HG02938 (cell line): ENCODE data around the gene KDELR1.

Source experiments
- ATAC-seq: cut with Tn5 transposase; IDR thresholded peaks from one replicate; pipeline ENCODE4 v1.9.1; 2021; ENCODE audit warnings: mild to moderate bottlenecking, moderate library complexity; ENCODE audit not compliant: unreplicated experiment

The KDELR1 gene

GRCh38 chr19:48391100-48392005 is at the start of gene KDELR1:
Gene KDELR1 (minus strand): TSS chr19:48391551. CDS start chr19:48391358, 193 bp downstream.
- ATAC-seq = no peak

GRCh38 chr19:48436586-48436985 is 45.2 kb upstream of the KDELR1 start:
- no peak for ATAC-seq

DNA sequence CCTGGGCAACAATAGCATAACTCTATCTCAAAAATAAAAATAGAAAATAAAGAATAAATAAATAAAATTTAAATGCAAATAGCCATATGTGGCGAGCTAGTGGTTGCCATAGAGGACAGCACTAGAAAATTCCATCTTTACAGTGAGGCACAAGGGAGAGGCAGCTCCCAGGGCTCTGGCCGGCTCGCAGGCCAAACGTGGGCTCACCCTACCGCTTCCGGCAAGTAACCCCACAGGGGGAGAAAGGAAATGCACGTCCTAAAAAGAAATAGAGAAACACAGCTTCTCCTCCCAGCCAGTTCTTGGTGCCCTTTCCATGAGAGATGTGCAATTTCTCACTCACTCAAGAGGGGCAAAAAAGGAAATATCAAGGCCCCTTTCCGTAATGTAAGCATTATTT is 42.0 kb upstream of the KDELR1 start:
- ATAC-seq = no peak

DNA sequence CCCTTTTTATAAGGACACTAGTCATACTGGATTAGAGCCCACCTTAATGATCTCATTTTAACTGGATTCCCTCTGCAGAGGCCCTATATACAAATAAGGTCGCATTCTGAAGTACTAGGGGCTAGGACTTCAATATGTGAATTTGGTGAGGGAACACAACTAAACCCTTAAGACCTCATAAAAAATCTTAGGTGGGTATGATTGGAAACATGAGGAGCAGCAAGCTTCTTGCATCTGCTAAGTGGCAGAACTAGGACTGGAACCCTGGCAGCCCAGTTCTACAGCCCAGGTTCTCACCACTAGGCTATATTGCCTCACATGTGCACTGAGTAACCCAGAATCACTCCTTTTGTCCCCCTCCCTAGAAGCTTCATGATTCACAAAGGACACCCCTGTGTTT is 37.3 kb upstream of the KDELR1 start:
- ATAC-seq = no peak

DNA sequence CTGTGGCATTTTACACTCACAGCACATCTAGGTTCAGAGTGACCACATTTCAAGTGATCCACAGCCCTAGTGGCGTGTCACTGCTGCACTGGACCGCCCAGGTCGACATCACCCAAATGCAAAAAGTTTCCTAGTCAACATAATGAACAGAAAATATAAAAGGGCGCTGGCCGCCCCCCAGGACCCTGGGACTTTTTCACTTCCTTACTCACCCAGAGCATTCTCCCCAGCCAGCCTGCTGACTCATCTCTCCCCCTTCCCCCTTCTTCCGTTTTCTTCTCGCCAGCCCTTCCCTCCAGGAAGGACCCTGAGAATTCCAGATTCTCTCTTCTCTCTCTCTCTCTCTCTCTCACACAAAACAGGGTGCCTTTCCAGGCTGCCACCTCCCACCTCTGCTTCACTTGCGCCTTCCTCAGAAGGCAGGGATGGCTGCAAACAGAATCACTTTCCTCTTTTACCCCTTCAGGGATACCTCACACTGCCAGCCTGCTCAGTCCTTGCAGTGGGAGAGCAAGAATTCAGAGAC is 33.4 kb upstream of the KDELR1 start:
- no peak for ATAC-seq

DNA sequence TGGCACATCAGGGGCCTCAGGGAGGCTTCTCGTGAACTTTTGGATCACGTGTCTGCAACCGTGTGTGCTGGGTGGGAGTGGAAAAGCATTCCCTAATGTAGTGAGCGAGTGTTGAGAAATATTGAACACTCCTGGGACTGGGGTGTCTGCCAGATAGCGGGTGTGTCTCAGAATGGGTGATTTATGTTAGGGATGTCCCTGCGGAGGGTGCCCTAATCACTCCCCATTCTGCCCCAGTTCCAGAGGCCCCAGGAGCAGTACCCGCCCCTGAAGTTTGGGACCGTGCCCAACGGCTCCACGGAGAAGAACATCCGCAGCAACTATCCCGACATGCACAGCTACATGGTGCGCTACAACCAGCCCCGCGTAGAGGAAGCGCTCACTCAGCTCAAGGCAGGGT is 30.2 kb upstream of the KDELR1 start:
- no peak for ATAC-seq

DNA sequence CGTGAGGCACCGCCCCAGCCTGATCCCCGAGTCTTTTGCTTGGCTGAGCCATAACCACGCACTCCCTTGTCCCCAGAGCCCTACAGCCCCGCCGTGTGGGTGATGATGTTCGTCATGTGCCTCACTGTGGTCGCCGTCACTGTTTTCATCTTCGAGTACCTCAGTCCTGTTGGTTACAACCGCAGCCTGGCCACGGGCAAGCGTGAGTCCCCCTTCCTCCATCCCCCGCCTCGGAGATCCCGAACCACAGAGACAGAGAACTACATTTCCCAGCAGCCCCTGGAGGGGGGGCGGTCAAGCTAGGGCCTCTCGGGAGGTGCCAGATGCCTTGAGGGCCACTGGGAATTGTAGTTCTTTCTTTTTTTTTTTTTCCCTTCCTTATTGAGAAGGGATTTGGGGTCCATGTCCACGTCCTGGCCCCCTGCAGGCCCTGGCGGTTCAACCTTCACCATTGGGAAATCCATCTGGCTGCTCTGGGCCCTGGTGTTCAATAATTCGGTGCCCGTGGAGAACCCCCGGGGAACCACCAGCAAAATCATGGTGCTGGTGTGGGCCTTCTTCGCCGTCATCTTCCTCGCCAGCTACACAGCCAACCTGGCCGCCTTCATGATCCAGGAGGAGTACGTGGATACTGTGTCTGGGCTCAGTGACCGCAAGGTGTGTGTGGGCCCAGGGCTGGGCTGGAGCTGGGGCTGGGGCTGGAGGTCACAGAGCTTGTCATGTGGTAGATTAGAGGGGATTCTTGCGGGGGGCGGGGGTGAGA is 28.0 kb upstream of the KDELR1 start:
- no peak for ATAC-seq

DNA sequence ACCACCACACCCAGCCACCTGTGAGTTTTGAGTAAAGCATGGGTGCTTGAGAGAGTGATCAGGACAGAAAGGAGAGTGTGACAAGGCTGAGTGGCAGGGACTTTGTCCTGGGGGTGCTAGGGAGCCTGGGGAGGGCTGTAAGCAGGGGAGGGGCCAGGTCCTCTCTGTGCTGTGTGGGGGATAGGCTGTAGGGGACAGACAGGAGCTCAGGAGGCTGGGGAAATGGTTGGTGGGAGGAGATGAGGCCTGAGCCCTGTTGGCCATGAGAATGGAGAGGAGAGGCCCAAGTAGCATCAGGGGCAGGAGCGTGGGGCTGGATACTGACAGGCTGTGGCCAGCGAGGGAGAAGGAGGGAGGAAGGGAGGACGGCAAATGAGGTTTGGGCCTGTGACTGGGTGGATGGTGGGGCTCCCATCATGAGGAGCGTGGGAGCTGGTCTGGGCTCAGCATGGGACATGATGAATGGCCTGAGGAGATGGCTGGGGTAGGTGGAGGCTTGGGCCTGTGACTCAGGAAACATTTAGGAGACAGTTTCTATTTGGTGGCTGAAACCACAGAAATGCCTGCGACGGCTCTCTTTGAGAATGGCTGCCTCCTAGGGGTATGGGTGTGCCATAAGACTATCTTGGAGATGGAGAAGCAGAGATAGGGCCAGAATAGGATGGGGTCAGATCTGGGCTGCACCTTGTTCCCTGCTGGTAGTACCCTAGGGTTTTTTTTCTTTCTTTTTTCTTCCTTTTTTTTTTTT is 27.1 kb upstream of the KDELR1 start:
- ATAC-seq = no peak

DNA sequence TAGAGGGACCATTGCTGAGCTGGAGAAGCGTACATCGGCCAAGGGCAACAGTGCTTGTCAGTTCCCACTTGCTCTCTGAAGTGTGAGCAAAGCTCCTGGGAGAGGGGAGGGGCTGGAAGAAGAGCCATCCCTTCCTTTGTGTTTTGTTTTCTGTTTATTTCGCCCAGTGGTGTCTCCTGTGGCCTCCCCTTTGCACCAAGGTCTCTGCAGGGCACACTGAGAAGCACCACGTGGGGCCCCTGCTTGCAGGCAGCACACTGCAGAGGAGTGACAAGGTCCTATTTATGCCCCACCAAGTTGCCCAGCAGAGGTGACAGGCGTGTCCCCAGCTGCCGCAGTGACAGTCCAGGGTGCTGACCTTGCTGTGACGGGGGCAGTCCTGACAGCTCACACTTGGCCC is 26.1 kb upstream of the KDELR1 start:
- no peak for ATAC-seq

- ATAC-seq = no peak
Measured at GRCh38 chr19:48415806-48416221, 24.5 kb upstream of the KDELR1 start.

DNA sequence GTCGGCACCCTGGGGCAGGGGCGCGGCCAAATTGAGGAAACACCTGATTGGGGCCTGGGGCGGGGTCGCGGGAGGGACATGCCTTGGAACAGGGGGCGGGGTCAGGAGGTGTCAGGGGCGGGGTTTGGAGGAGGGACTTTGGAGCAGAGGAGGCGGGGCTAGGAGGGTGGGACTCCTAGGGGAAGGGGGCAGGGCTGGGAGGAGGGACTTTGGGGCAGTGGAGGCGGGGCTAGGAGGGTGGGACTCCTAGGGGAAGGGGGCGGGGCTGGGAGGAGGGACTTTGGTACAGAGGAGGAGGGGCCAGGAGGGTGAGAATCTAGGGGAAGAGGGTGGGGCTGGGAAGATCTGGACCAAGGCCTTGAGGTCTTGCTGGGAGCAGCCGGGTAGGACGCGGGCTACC is 24.0 kb upstream of the KDELR1 start:
- no peak for ATAC-seq

DNA sequence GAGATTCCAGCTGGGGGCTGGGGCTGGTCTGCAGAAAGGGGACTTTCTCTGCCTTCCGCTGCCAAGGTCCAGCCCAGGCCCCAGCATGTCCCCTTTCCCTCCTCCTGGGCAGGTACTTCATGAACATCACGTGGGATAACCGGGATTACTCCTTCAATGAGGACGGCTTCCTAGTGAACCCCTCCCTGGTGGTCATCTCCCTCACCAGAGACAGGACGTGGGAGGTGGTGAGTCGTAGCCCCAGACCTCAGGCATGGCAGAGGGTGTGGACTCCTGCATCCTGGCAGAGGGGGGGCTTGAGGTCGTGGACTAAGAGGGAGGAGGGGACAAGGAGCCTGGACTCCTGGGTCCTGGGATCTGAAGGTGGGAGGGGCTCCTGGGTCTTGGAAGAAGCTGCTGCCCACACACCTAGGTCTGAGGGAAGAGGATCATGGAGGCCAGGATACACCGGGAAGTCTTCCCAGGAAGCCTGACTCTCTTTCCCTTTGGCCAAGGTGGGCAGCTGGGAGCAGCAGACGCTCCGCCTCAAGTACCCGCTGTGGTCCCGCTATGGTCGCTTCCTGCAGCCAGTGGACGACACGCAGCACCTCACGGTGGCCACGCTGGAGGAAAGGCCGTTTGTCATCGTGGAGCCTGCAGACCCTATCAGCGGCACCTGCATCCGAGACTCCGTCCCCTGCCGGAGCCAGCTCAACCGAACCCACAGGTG is 22.7 kb upstream of the KDELR1 start:
- ATAC-seq = no peak

- no peak for ATAC-seq
Measured at GRCh38 chr19:48405850-48406249, 14.5 kb upstream of the KDELR1 start.

- no peak for ATAC-seq
Measured at GRCh38 chr19:48405010-48405659, 13.8 kb upstream of the KDELR1 start.

GRCh38 chr19:48403606-48404005 is 12.3 kb upstream of the KDELR1 start:
- no peak for ATAC-seq

GRCh38 chr19:48401287-48401686 is 9.9 kb upstream of the KDELR1 start:
- no peak for ATAC-seq

DNA sequence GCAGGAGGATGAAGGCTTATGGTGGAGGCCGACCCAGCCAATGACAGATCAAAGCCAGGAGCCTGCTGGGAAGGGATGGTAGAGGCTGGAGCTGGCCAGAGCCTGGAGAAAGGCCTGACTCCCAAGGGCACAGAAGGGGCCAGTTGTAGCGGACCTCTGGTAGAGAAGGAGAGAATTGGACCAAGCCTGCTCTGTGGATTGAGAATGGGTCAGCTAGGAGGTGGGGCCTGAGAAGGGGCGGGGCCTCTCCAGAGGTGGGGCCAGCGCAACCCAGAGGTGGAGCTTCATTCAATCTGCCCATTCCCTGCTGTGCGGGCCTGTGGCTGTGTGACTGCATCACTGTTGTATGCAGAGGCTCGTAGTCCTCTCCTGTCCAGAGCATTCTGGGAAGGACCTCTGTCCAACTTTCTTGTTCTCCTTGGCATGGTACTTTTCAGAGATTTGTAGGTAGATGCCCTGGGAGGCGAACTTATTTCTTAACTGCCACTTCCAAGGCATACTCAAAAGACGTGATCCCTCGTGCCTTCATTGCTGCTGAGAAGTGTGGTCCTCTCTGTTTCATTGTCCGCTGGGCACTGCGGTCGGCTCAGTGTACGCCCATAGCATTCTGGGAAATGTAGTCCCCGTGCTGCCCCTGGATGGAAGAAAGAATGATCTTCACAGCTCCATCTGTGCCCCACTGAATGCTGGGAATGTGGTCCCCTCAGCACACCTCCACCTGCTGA is 8.8 kb upstream of the KDELR1 start:
- ATAC-seq = no peak

DNA sequence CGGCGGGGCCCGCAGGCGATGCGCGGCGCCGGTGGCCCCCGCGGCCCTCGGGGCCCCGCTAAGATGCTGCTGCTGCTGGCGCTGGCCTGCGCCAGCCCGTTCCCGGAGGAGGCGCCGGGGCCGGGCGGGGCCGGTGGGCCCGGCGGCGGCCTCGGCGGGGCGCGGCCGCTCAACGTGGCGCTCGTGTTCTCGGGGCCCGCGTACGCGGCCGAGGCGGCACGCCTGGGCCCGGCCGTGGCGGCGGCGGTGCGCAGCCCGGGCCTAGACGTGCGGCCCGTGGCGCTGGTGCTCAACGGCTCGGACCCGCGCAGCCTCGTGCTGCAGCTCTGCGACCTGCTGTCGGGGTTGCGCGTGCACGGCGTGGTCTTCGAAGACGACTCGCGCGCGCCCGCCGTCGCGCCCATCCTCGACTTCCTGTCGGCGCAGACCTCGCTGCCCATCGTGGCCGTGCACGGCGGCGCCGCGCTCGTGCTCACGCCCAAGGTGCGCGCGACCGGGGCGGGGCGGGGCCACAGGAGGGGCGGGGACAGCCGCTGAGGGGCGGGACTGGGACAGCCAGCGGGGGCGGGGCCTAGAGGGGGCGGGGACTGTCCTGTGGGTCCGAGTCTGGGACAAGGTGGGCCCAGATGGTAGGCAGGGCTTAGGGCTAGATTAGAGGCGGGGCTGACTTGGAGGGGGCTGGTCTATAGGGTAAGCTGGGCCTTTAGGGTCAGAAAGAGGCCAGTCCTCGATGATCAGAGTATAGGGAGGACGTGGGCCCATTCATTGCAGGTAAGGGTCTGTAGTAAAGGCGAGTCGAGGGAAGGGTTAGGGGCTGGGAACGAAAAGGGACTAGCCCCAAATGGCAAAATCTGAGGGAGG is 7.3 kb upstream of the KDELR1 start:
- no peak for ATAC-seq

DNA sequence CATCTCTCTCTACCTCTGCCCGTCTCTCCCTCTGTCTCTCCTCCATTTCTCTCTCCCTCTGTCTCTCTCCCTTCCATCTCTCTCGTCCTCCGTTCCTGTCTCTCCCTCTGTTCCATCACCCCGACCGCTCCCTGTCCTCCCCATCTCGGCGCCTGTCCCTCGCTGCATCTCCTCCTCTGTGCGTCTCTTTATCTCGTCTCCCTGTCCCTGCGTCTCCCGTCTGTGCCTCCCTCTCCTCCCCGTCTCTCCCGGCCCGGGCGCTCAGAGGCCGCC is 6.7 kb upstream of the KDELR1 start:
- no peak for ATAC-seq
